Stimulated activated effector memory CD8-positive, alpha-beta T cell treated with anti-CD3 and anti-CD28 coated beads, Interleukin-12 subunit alpha, Interleukin-12 subunit beta, amount 100 ng/mL, for 72 hours (primary cell): ENCODE measurements around the gene GOLGA8J.
A peak's percentile ranks its signal among the peaks of the same experiment; 100 is the strongest.
"Not testable (repeated sequence)": the region's sequence is repeated elsewhere in the genome, so short reads cannot be mapped to it uniquely, and the experiment has no call there.

Source experiments
- ATAC-seq: fragments of 150-1000 bp; cut with Tn5 transposase; 2 replicates; pipeline ENCODE4 v1.10.0; 2021
- DNase-seq, 2 donors: peaks; one replicate each; pipeline ENCODE4 v3.0.0; 2021 to 2022; ENCODE audit warnings: low spot score in 2 of 2
- H3K27ac Mint-ChIP-seq: one replicate; pipeline ENCODE4 v1.8.0; 2022; ENCODE audit warnings: mild to moderate bottlenecking, mixed read lengths
- H3K36me3 Mint-ChIP-seq: one replicate; pipeline ENCODE4 v1.8.0; 2022; ENCODE audit warnings: mild to moderate bottlenecking, mixed read lengths
- H3K4me1 Mint-ChIP-seq: one replicate; pipeline ENCODE4 v1.8.0; 2022; ENCODE audit warnings: mixed read lengths
- H3K4me3 Mint-ChIP-seq: one replicate; pipeline ENCODE4 v1.8.0; 2022; ENCODE audit warnings: mild to moderate bottlenecking, mixed read lengths
- H3K9me3 Mint-ChIP-seq: one replicate; pipeline ENCODE4 v1.8.0; 2022; ENCODE audit warnings: mixed read lengths

GOLGA8J gene, protein sequence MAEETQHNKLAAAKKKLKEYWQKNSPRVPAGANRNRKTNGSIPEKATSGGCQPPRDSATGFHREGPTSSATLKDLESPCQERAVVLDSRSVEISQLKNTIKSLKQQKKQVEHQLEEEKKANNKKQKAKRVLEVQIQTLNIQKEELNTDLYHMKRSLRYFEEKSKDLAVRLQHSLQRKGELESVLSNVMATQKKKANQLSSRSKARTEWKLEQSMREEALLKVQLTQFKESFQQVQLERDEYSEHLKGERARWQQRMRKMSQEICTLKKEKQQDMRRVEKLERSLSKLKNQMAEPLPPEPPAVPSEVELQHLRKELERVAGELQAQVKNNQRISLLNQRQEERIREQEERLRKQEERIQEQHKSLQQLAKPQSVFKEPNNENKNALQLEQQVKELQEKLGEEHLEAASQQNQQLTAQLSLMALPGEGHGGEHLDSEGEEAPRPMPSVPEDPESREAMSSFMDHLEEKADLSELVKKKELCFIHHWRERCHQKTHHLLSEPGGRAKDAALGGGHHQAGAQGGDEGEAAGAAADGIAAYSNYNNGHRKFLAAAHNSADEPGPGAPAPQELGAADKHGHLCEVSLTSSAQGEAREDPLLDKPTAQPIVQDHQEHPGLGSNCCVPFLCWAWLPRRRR

DNA sequence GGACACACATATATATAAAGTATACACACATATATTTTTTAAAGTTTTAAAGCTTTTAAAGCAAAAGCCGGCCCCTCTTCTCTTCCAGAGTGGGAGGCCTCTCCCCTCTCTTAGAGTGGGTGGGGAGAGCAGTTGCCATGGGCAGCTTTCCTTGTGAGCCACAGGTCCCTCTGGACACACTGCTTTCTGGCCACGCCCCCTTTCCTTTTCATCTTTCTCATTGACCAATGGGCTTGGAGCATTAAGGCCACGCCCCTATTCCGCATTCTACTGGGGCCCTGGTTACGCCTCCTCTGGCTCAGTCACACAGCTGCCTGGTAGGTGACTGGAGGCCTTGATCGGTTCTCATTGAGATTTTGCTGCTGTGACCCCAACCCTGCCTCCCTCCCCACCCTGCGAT lies at the start of gene GOLGA8J:
GOLGA8J (plus strand) TSS at position 301 of the 400 bp plus-strand sequence; CDS start at position 399, 98 bp downstream.
- H3K4me1 Mint-ChIP-seq, H3K9me3 Mint-ChIP-seq, ATAC-seq, DNase-seq, H3K27ac Mint-ChIP-seq, H3K36me3 Mint-ChIP-seq, H3K4me3 Mint-ChIP-seq: not testable (repeated sequence)

DNA sequence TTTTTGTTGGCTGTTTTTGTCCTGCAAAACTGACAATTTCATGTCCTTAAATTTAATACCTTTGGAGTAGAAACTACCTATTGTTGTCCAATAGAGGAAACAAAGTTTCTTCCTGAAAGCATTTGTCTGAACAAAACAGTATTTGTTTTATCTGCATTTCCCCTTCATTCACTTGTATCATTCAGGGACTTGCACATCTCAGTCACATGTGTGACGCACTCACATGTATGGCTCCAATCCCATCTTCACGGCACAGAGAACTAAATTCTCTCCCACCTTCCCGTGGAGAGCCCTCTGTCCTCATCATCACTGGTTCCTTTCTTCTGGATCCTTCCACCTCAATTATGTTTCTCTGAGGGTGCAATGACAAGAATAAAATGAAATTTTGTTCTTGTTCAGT lies 49.5 kb upstream of the GOLGA8J start:
- no peak for DNase-seq
- Mint-ChIP-seq H3K9me3 (no peaks in the 10 kb centered on the region), H3K4me3 (no peak overlapping the region), H3K4me1 (no peaks in the 10 kb centered on the region), H3K36me3 (no peaks in the 10 kb centered on the region), H3K27ac (no peak overlapping the region)
- no peak for ATAC-seq

DNA sequence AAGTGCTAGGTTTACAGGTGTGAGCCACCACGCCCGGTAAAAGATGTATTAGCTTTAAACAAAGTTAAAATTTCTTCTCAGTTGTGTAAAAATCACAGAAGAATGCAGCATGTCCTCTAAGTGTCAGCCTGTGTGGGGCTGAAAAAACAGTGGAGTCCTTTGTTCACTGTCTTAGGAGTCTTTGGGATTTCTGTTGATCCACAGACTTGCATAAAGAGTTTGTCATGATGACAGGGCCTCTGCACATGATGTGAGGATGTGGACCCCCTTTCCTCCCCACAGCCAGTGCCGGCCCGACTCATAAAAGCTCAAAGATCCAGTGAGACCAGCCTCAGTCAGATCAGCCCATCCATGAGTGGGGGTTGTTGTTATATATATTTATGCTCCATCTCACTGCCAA lies 49.0 kb upstream of the GOLGA8J start:
- Mint-ChIP-seq H3K27ac (no peak overlapping the region), H3K4me3 (no peak overlapping the region), H3K4me1 (no peaks in the 10 kb centered on the region), H3K9me3 (no peaks in the 10 kb centered on the region), H3K36me3 (no peaks in the 10 kb centered on the region)
- DNase-seq (no peak), ATAC-seq (no peak)

DNA sequence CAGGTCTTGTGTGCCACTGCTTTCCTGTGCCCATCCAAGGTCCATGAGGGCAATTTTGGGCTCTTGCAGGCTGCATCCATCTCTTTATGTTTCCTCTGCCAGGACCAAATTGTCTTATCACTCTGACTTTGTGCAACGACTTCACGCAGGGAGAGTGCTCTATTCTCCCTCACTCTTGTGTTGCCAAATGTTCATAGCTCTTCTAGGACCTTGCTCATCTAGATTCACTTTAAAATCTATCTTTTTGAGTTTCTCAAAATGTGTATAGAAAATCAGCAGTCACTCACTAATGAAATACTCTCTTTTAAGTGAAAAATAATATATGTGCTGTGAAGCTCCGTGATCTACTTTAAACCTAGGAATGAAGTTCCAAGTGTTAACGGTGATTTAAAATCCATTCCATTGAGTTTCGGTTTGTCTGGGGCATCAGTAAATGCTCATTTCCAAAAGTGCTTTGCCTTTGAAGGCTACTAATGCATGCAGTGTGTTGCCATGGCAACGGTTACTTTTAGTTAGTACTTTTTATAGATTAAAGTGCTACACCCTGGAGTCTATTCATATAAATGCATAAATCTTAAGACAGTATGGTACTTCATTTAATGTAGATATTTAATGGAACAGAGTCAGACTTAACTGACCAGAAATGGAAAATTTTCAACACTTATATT lies 46.6 kb upstream of the GOLGA8J start:
- Mint-ChIP-seq H3K4me1 (no peaks in the 10 kb centered on the region), H3K4me3 (no peak overlapping the region), H3K36me3 (no peaks in the 10 kb centered on the region), H3K27ac (no peak overlapping the region), H3K9me3 (no peaks in the 10 kb centered on the region)
- ATAC-seq (no peak), DNase-seq (no peak)

DNA sequence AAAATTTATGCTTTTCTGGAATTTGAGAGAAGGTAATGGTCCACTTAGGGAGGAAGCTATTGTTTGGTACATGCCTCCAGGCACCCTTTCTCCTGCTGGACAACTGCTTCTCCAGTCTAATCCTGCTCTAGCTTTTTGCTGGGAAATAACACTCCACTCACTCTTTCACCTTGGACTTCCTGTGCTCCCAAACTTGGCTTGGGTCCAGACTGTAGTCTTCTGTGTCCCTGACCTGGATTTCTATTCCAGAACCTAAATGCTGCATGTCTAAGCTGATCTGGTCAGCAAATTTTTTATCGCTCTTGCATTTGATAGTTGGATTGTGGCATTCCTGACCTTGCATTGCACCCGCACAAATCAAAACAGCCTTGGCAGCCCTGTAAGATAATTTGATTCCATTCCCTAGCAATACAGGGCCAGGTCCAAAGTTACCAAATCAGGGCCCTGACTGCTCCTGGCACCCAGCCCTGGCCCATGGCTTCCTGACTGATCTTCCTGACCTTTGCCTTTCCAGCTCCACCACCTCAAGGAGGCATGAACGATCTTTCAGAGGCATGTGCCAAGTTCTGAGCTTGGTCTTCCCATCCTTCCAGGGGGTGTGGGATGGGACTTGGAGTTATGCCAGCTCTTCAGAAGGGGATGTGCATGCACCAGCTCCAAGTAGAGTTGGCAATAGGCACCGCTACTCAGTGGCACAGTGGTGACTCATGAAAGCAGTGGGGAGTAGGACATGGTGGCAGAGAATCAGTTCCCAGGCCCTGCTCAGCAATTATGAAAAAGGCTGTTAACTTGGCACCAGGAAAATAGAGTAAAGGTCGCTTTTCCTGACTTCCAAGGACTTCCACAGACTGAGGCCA lies 43.9 kb upstream of the GOLGA8J start:
- DNase-seq (no peak), ATAC-seq (peak; percentile 16)
- Mint-ChIP-seq H3K36me3 (no peaks in the 10 kb centered on the region), H3K4me3 (no peak overlapping the region), H3K27ac (no peak overlapping the region), H3K9me3 (no peaks in the 10 kb centered on the region), H3K4me1 (no peaks in the 10 kb centered on the region)

DNA sequence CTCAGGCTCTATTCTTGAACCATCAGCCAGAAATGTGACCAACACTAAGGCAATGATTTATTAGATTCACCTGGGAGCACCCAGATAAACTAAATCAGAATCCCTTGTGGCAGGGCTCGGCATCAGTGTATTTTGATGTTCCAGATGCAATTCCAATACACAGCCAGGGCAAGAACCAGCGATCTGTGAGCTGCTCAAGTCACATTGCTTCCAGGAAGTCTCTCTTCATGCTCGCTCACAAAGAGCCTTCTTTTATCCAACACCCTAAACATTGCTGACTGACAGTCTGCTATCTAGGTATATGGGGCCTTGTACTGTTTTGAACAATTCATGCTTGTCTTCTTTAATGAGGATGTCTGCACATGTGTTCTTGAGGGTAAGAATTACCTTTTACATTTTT lies 40.9 kb upstream of the GOLGA8J start:
- Mint-ChIP-seq H3K27ac (no peak overlapping the region), H3K4me3 (no peak overlapping the region), H3K9me3 (no peaks in the 10 kb centered on the region), H3K4me1 (no peaks in the 10 kb centered on the region), H3K36me3 (no peaks in the 10 kb centered on the region)
- no peak for DNase-seq
- no peak for ATAC-seq

DNA sequence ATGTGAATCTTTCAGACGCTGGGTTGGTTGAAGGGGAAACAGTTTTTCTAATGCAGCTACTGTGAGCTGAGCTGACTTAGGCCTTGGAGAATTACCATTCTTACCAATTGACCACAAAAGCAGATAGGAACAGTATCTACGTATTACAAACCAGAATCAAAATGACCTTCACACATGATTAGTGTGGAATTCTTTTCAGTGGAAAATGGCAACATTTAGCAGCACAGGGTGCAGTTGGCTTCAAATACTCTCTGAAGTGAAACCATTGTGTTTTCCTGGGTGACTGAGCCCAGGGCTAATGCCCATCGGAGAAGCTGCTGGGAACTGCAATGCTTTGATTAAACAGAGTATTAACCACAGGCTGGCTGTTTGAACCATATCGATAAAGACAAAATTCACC lies 40.2 kb upstream of the GOLGA8J start:
- H3K9me3 Mint-ChIP-seq = no peaks in the 10 kb centered on the region
- no peak overlapping the region for H3K27ac Mint-ChIP-seq
- no peaks in the 10 kb centered on the region for H3K36me3 Mint-ChIP-seq
- DNase-seq = no peak
- ATAC-seq = no peak
- no peaks in the 10 kb centered on the region for H3K4me1 Mint-ChIP-seq
- H3K4me3 Mint-ChIP-seq = no peak overlapping the region

DNA sequence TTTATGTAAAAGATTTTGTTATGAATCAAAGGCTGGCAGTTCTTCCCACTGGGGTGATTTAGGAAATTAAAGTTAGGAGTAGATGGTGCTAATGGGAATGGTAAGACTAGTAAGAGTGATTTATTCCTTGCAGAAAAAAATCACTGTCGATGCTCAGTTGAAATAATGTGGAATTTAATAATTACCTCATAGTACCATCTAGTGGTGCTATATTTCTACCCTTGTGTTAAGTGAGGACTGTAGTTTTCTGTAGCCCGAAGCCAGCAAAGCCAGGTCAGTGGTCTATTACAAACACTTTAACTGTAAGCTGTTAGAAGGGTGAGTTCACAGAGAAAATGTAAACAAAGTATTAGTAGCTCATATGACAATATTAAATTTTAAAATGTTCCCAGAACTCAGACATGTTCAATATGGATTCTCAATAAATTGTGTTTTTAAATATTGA lies 39.5 kb upstream of the GOLGA8J start:
- Mint-ChIP-seq H3K4me1 (no peaks in the 10 kb centered on the region), H3K4me3 (no peak overlapping the region), H3K27ac (no peak overlapping the region), H3K9me3 (no peaks in the 10 kb centered on the region), H3K36me3 (no peaks in the 10 kb centered on the region)
- DNase-seq (no peak), ATAC-seq (no peak)

DNA sequence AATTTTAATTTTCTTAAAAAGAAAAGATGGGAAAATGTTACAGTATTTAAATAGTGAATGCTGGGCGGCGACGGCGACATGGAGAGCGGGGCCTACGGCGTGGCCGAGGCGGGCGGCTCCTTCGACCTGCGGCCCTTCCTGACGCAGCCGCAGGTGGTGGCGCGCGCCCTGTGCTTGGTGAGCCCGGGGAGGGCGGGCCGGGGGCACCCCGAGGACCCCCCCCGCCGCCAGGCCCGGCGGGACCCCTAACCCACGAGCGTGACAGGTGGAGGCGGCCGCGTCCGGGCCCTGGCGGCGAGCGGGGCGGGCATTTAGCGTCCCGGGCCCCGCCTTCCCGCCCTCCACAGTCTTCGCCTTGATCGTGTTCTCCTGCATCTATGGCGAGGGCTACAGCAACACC lies 38.4 kb upstream of the GOLGA8J start:
- no peaks in the 10 kb centered on the region for H3K9me3 Mint-ChIP-seq
- ATAC-seq (no peak), DNase-seq (no peak)

DNA sequence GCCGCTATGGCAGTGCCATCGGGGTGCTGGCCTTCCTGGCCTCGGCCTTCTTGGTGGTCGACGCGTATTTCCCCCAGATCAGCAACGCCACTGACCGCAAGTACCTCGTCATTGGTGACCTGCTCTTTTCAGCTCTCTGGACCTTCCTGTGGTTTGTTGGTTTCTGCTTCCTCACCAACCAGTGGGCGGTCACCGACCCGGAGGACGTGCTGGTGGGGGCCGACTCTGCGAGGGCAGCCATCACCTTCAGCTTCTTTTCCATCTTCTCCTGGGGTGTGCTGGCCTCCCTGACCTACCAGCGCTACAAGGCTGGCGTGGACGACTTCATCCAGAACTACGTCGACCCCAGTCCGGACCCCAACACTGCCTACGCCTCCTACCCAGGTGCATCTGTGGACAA lies 37.9 kb upstream of the GOLGA8J start:
- ATAC-seq, H3K27ac Mint-ChIP-seq, DNase-seq, H3K4me3 Mint-ChIP-seq, H3K9me3 Mint-ChIP-seq, H3K4me1 Mint-ChIP-seq, H3K36me3 Mint-ChIP-seq: not testable (repeated sequence)

More for the DNA sequence above, 38.4 kb upstream of the GOLGA8J start:
- Mint-ChIP-seq H3K4me1 (no peaks in the 10 kb centered on the region), H3K27ac (no peak overlapping the region), H3K4me3 (no peak overlapping the region), H3K36me3 (no peaks in the 10 kb centered on the region)

DNA sequence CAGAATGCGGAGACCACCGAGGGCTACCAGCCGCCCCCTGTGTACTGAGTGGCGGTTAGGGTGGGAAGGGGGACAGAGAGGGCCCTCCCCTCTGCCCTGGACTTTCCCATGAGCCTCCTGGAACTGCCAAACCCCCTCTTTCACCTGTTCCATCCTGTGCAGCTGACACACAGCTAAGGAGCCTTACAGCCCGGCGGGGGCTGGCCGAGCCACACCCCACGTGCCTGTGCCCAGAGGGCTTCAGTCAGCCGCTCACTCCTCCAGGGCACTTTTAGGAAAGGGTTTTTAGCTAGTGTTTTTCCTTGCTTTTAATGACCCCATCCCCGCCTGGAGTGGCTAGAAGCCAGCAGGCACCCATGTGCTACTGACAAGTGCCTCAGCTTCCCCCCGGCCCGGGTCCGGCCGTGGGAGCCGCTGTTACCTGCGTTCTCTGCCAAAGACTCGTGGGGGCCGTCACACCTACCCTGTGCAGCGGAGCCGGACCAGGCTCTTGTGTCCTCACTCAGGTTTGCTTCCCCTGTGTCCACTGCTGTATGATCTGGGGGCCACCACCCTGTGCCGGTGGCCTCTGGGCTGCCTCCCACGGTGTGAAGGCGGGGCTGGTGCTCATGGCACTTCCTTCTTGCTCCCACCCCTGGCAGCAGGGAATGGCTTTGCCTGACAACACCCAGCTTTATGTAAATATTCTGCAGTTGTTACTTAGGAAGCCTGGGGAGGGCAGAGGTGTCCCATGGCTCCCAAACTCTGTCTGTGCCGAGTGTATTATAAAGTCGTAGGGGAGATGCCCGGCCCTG lies 37.3 kb upstream of the GOLGA8J start:
- H3K9me3 Mint-ChIP-seq, H3K27ac Mint-ChIP-seq, H3K36me3 Mint-ChIP-seq, H3K4me3 Mint-ChIP-seq, DNase-seq, H3K4me1 Mint-ChIP-seq: not testable (repeated sequence)
- ATAC-seq = peak; percentile 24

DNA sequence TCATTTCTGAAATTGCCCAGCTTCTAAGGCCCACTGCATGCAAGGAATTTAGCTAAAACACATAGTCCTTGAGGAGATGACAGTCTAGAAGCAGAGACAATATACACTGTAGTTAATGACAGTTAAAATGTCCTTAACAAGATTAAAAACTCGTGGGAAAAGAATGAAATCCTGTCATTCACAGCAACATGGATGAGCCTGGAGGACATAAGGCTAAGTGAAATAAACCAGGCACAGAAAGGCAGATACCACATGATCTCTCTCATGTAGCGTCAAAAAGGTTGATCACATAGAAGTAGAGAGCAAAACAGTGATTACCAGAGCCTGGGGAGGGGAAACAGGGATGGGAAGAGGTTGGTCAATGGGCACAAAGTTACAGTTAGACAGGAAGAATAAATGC lies 36.3 kb upstream of the GOLGA8J start:
- DNase-seq = no peak
- H3K9me3 Mint-ChIP-seq = no peaks in the 10 kb centered on the region
- no peak overlapping the region for H3K4me3 Mint-ChIP-seq
- no peak overlapping the region for H3K27ac Mint-ChIP-seq
- no peak for ATAC-seq
- no peaks in the 10 kb centered on the region for H3K4me1 Mint-ChIP-seq
- H3K36me3 Mint-ChIP-seq = no peaks in the 10 kb centered on the region

DNA sequence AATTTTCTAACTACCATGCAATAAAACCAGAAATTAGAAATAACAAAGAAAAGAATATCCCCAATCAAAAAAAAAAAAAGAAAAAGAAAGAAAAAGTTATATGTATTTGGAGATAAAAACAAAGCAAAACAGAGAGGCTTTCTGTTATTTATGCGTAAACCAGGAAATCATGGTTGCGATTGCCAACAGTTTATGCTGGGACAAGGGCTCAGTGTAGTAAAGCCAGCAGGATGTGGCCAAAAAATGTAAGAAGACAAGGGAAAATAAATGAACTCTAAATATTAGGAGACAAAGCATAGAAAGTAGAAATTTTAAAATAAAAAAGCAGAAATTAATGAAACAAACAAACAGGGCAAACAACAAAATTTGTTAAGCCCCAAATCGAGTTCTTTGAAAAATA lies 27.2 kb upstream of the GOLGA8J start:
- H3K9me3 Mint-ChIP-seq = no peaks in the 10 kb centered on the region
- ATAC-seq (no peak), DNase-seq (no peak)
- H3K27ac Mint-ChIP-seq = no peak overlapping the region
- no peaks in the 10 kb centered on the region for H3K4me1 Mint-ChIP-seq
- H3K36me3 Mint-ChIP-seq = no peaks in the 10 kb centered on the region
- no peak overlapping the region for H3K4me3 Mint-ChIP-seq

DNA sequence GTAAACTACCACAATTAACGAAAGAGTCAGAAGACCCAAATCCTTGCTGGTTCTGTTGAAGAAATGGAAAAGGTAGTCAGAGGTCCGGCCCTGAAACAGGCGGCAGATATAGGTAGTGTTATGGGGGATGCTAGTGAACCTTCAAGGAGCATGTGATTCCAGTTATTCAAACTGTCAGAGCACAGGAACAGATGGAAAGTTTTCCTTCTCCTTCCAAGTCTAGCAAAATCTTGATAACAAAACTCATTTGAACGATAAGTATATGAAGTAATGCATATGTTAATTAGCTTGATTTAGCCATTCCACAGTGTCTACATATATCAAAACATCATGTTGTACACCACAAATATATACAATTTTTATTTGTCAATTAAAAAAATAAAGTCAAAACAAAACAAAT lies 26.6 kb upstream of the GOLGA8J start:
- no peak for ATAC-seq
- no peak for DNase-seq
- Mint-ChIP-seq H3K4me3 (no peak overlapping the region), H3K4me1 (no peaks in the 10 kb centered on the region), H3K9me3 (no peaks in the 10 kb centered on the region), H3K27ac (no peak overlapping the region), H3K36me3 (no peaks in the 10 kb centered on the region)
